PC-9 (cell line): Measurements from ENCODE around the gene MACROD2. TPM values are rescaled to one million over a fixed set of nuclear protein-coding genes. Genes with fewer than 3 reads are reported as not detected.

Experiments used
- BruUV-seq: library from RNA; stranded (reverse); fragments of 400-500 nt; replicated peaks from 2 replicates; lab custom pipeline; 2021; lab: Mats Ljungman, UMichigan
- CTCF ChIA-PET: fragments of 300-600 bp; sonication (Branson Sonifier 250); formaldehyde crosslinking; loops from one replicate; lab custom pipeline; 2022; ENCODE audit warnings: antibody characterized with exemption; lab: Charles Lee
- POLR2A ChIA-PET: fragments of 300-600 bp; sonication (Branson Sonifier 250); formaldehyde crosslinking; loops from one replicate; lab custom pipeline; 2022; ENCODE audit warnings: antibody characterized with exemption; ENCODE audit not compliant: unreplicated experiment; lab: Charles Lee
- DNase-seq, 2 experiments: peaks; one replicate each; pipeline versions ENCODE4 v3.0.0 to v3.0.0-alpha.2; 2015 to 2022; ENCODE audit warnings: mixed read lengths in 1 of 2
- H2AFZ ChIP-seq: fragments of 200-600 bp; sonication (generic); 2 replicates; pipeline ENCODE4 v1.8.1; 2017; ENCODE audit warnings: antibody characterized with exemption
- H3F3A ChIP-seq: fragments of 200-600 bp; sonication (generic); 2 replicates; pipeline ENCODE4 v1.8.1; 2017; ENCODE audit warnings: antibody characterized with exemption, mild to moderate bottlenecking, low read depth; ENCODE audit not compliant: insufficient read depth
- H3K27ac ChIP-seq: fragments of 200-600 bp; sonication (generic); 2 replicates; pipeline ENCODE4 v1.6.1; 2016; ENCODE audit warnings: mixed run types
- H3K27me3 ChIP-seq: fragments of 200-600 bp; sonication (generic); 2 replicates; pipeline ENCODE4 v1.6.1; 2016; ENCODE audit warnings: low read depth, mixed run types; ENCODE audit not compliant: insufficient read depth
- H3K36me3 ChIP-seq: fragments of 200-600 bp; sonication (generic); 2 replicates; pipeline ENCODE4 v1.6.1; 2016; ENCODE audit warnings: low read depth, mixed run types
- H3K4me1 ChIP-seq: fragments of 200-600 bp; sonication (generic); replicated peaks from 2 replicates; pipeline ENCODE4 v1.6.1; 2016; ENCODE audit warnings: mixed run types; ENCODE audit not compliant: insufficient read depth
- H3K4me2 ChIP-seq: fragments of 200-600 bp; sonication (generic); 2 replicates; pipeline ENCODE4 v1.6.1; 2017; ENCODE audit warnings: mixed run types
- H3K4me3 ChIP-seq: fragments of 200-600 bp; sonication (generic); 2 replicates; pipeline ENCODE4 v1.6.1; 2016; ENCODE audit warnings: mixed run types
- H3K79me2 ChIP-seq: fragments of 200-600 bp; sonication (generic); 2 replicates; pipeline ENCODE4 v1.6.1; 2017; ENCODE audit warnings: low read depth, mixed run types
- H3K9me2 ChIP-seq: fragments of 200-600 bp; sonication (generic); 2 replicates; pipeline ENCODE4 v1.8.1; 2017; ENCODE audit warnings: mild to moderate bottlenecking; ENCODE audit not compliant: insufficient read depth
- H3K9me3 ChIP-seq: fragments of 200-600 bp; sonication (generic); 2 replicates; pipeline ENCODE4 v1.8.1; 2016; ENCODE audit warnings: low read depth; ENCODE audit not compliant: insufficient read depth
- H4K20me1 ChIP-seq: fragments of 200-600 bp; sonication (generic); 2 replicates; pipeline ENCODE4 v1.8.1; 2017; ENCODE audit not compliant: insufficient read depth
- CTCF ChIP-seq: fragments of 200-600 bp; sonication (generic); conservative IDR thresholded peaks from 2 replicates; pipeline ENCODE4 v1.6.1; 2017; ENCODE audit warnings: mixed run types, antibody characterized with exemption, mild to moderate bottlenecking, moderate library complexity
- EZH2 ChIP-seq: fragments of 200-600 bp; sonication (generic); IDR thresholded peaks from 2 replicates; pipeline ENCODE4 v1.8.0; 2017; ENCODE audit warnings: antibody characterized with exemption, low read depth
- intact Hi-C: fragments of 100-400 bp; cut with micrococcal nuclease; formaldehyde crosslinking; loops from one replicate; pipeline ENCODE4 v1.10.0; 2022; ENCODE audit not compliant: unreplicated experiment
- total RNA-seq: library from RNA; stranded (reverse); gene quantifications from 2 replicates; pipeline ENCODE4 v1.2.3, GENCODE V29; 2021

The MACROD2 gene
- total RNA-seq, 1 experiment from 2014 or later = 11.4 TPM

DNA sequence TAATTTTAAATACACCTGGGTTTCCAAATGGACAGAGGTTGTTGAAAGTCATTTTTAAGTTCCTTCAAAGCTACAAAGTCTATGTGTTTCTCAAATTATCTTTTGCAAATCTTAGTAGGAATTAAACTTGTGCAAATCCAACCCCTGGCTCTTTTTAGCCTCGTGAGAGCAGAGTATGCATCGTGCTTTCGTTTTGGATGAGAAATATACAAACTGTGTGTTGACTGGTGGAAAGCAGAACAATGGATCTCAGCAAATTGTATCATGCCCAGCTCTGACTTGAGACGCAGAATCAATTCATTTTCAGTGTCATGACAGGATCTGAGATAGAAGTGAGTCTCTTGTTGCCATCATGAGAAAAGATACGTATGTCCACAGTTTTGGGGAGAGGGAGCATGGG is 884.5 kb downstream of the MACROD2 start:
- intact Hi-C loops = loop anchor here (1.0 to 10.0 kb wide), 5 partner anchors 85 to 543 kb away; partner anchors contain the start of gene FLRT3
- no peak overlapping the region for H3K4me2 ChIP-seq
- H3F3A ChIP-seq = peaks cover 11% of the 10 kb centered on the region
- CTCF ChIA-PET = no interaction called here
- H3K9me3 ChIP-seq = no peaks in the 10 kb centered on the region
- peaks cover 7% of the 10 kb centered on the region; the same call in 1 of the 2 replicates for H3K4me1 ChIP-seq
- POLR2A ChIA-PET = interaction anchor here (0.7 kb wide), 3 partner anchors 11 to 74 kb away, joined by 4 to 6 read pairs (median 4); no protein-coding TSS in a partner anchor
- no peaks in the 10 kb centered on the region for H3K79me2 ChIP-seq
- no peaks in the 10 kb centered on the region for H3K27me3 ChIP-seq
- no peak overlapping the region for H2AFZ ChIP-seq
- TF ChIP-seq EZH2 (no peak), CTCF (no peak)
- no peak for DNase-seq
- no peaks in the 10 kb centered on the region for H3K36me3 ChIP-seq
- no peaks in the 10 kb centered on the region for H3K9me2 ChIP-seq
- H3K4me3 ChIP-seq = no peak overlapping the region
- BruUV-seq = no TSS peak
- H4K20me1 ChIP-seq = no peaks in the 10 kb centered on the region
- H3K27ac ChIP-seq = peak overlapping the region; percentile 93

DNA sequence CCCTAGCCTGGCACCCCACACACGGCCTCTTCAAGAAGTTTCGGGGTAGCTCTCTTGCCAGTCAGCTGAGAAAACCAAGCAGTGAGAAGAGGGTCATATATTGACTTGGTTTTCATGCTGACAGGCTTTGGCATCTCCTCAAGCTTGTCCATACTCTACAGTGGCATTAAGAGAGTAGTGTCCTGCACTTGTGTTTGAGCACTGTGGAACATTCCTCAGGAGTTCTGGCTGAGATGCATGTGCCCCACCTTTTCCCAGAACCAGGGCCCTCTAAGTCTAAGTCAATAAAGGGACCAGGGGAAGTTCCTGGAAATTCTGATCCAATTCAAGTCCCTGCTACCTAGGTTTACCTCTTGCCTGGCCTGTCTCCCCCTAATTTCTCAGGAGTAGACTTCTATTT is 886.2 kb downstream of the MACROD2 start:
- Histone ChIP-seq H3K4me1 (peaks cover 7% of the 10 kb centered on the region; the same call in 1 of the 2 replicates), H3K27me3 (no peaks in the 10 kb centered on the region), H3K9me3 (no peaks in the 10 kb centered on the region), H3K36me3 (no peaks in the 10 kb centered on the region), H3K79me2 (no peaks in the 10 kb centered on the region), H2AFZ (no peak overlapping the region), H3K4me2 (no peak overlapping the region), H3K27ac (no peak overlapping the region), H3K4me3 (no peak overlapping the region), H3K9me2 (no peaks in the 10 kb centered on the region), H3F3A (peaks cover 11% of the 10 kb centered on the region), H4K20me1 (no peaks in the 10 kb centered on the region)
- no peak for DNase-seq
- CTCF ChIA-PET = no interaction called here
- POLR2A ChIA-PET = no interaction called here
- BruUV-seq = no TSS peak
- intact Hi-C loops = no loop called here
- no peak for TF ChIP-seq EZH2
- TF ChIP-seq CTCF = no peak

- Histone ChIP-seq H3K4me1 (peaks cover 7% of the 10 kb centered on the region; the same call in 1 of the 2 replicates), H2AFZ (no peak overlapping the region), H3F3A (peaks cover 11% of the 10 kb centered on the region), H3K9me2 (no peaks in the 10 kb centered on the region), H4K20me1 (no peaks in the 10 kb centered on the region), H3K27me3 (no peaks in the 10 kb centered on the region), H3K36me3 (no peaks in the 10 kb centered on the region), H3K4me3 (no peak overlapping the region), H3K27ac (no peak overlapping the region), H3K9me3 (no peaks in the 10 kb centered on the region), H3K79me2 (no peaks in the 10 kb centered on the region), H3K4me2 (no peak overlapping the region)
- ChIA-PET CTCF (no interaction called here), POLR2A (no interaction called here)
- TF ChIP-seq CTCF (no peak), EZH2 (no peak)
- no peak for DNase-seq
- intact Hi-C loops = no loop called here
- no TSS peak for BruUV-seq
Measured at GRCh38 chr20:14882157-14882556, 886.8 kb downstream of the MACROD2 start.
